H1 (cell line): ENCODE data around the gene ALK. TPM values are rescaled to one million over a fixed set of nuclear protein-coding genes. Genes with fewer than 3 reads are reported as not detected.

Experiments
- CTCF ChIA-PET: fragments of 300-600 bp; sonication (Branson Sonifier 250); formaldehyde crosslinking; loops from one replicate; lab custom pipeline; 2021; ENCODE audit not compliant: partially characterized antibody; lab: Charles Lee
- POLR2A ChIA-PET: fragments of 300-600 bp; sonication (Branson Sonifier 250); formaldehyde crosslinking; loops from one replicate; lab custom pipeline; 2021; ENCODE audit warnings: inconsistent platforms; ENCODE audit not compliant: partially characterized antibody; lab: Charles Lee
- DNase-seq, 2 experiments: peaks; one replicate each; pipeline versions ENCODE4 v3.0.0 to v3.0.0-alpha.2; 2010 to 2022; ENCODE audit warnings: low spot score in 2 of 2, low read depth in 1 of 2, mixed read lengths in 1 of 2
- FAIRE-seq: peaks from 2 replicates; lab custom pipeline; 2011; peaks lifted over from hg19 to GRCh38; lab: Jason Lieb, UNC
- H2AFZ ChIP-seq: 2 replicates; pipeline ENCODE4 v1.8.1; 2012; ENCODE audit warnings: low read length, inconsistent platforms
- H2AK5ac ChIP-seq: 2 replicates; pipeline ENCODE4 v1.6.1; 2013; ENCODE audit warnings: low read depth, low read length
- H2BK120ac ChIP-seq: replicated peaks from 2 replicates; pipeline ENCODE3; 2013; ENCODE audit warnings: low read depth, low read length, inconsistent platforms
- H2BK12ac ChIP-seq: 2 replicates; pipeline ENCODE4 v1.6.1; 2013; ENCODE audit warnings: low read depth, low read length
- H2BK15ac ChIP-seq: 2 replicates; pipeline ENCODE4 v1.6.1; 2013; ENCODE audit warnings: low read length
- H2BK20ac ChIP-seq: 2 replicates; pipeline ENCODE4 v1.6.1; 2013; ENCODE audit warnings: low read length
- H2BK5ac ChIP-seq: 2 replicates; pipeline ENCODE4 v1.6.1; 2013; ENCODE audit warnings: low read depth, low read length
- H3K14ac ChIP-seq: 2 replicates; pipeline ENCODE4 v1.6.1; 2013; ENCODE audit warnings: inconsistent platforms; ENCODE audit not compliant: insufficient read length
- H3K18ac ChIP-seq: 2 replicates; pipeline ENCODE4 v1.6.1; 2013; ENCODE audit warnings: low read length; ENCODE audit errors: extremely low read depth
- H3K23ac ChIP-seq: 2 replicates; pipeline ENCODE4 v1.6.1; 2013; ENCODE audit warnings: inconsistent platforms; ENCODE audit not compliant: insufficient read length
- H3K23me2 ChIP-seq: 2 replicates; pipeline ENCODE4 v1.6.1; 2013; ENCODE audit warnings: low read depth, low read length
- H3K27ac ChIP-seq: 2 replicates; pipeline ENCODE4 v1.6.1; 2011; ENCODE audit warnings: low read depth, low read length, inconsistent platforms
- H3K27me3 ChIP-seq, 4 experiments: replicated peaks in 1 of 4; 1 replicate in 1 of 4; 2 replicates in 3 of 4; pipeline versions ENCODE4 v1.6.1 to v1.8.1; 2011 to 2013; ENCODE audit warnings: low read length in 3 of 4, mild to moderate bottlenecking in 3 of 4, inconsistent platforms in 2 of 4, mixed read lengths in 2 of 4, moderate library complexity in 1 of 4; ENCODE audit not compliant: control insufficient read depth in 3 of 4, insufficient read depth in 3 of 4; ENCODE audit errors: extremely low read depth in 1 of 4
- H3K36me3 ChIP-seq, 4 experiments: 2 replicates each; pipeline versions ENCODE4 v1.6.1 to v1.8.1; 2011 to 2013; ENCODE audit warnings: mild to moderate bottlenecking in 4 of 4, low read length in 3 of 4, moderate library complexity in 2 of 4, control low read depth in 1 of 4, inconsistent platforms in 1 of 4; ENCODE audit not compliant: insufficient read depth in 4 of 4, control insufficient read depth in 2 of 4
- H3K4ac ChIP-seq: replicated peaks from 2 replicates; pipeline ENCODE3; 2013; ENCODE audit warnings: low read length, low read depth, mixed read lengths, inconsistent platforms; ENCODE audit not compliant: insufficient read length
- H3K4me1 ChIP-seq, 4 experiments: replicated peaks in 1 of 4; 1 replicate in 1 of 4; 2 replicates in 3 of 4; pipeline versions ENCODE4 v1.6.1 to v1.8.1; 2011 to 2013; ENCODE audit warnings: low read length in 3 of 4, inconsistent platforms in 2 of 4, mixed read lengths in 1 of 4; ENCODE audit not compliant: insufficient read depth in 4 of 4, control insufficient read depth in 3 of 4
- H3K4me2 ChIP-seq, 2 experiments: 2 replicates each; pipeline versions ENCODE4 v1.6.1 to v1.8.1; 2011 to 2013; ENCODE audit warnings: low read depth in 2 of 2, low read length in 2 of 2, control low read depth in 1 of 2, inconsistent platforms in 1 of 2, mild to moderate bottlenecking in 1 of 2; ENCODE audit not compliant: insufficient read depth in 1 of 2
- H3K4me3 ChIP-seq, 4 experiments: fragments of 200-600, 300-600 bp in 1 of 4; sonication (generic), shearing (Covaris generic), sonication (Bioruptor Twin) in 1 of 4; 2 replicates each; pipeline versions ENCODE4 v1.5.1 to v1.8.1; 2011 to 2016; ENCODE audit warnings: low read length in 4 of 4, low read depth in 3 of 4, control low read depth in 2 of 4, inconsistent platforms in 2 of 4, mild to moderate bottlenecking in 2 of 4, mixed read lengths in 1 of 4, moderate library complexity in 1 of 4; ENCODE audit not compliant: insufficient read depth in 2 of 4; ENCODE audit errors: extremely low read depth in 1 of 4
- H3K56ac ChIP-seq: replicated peaks from 2 replicates; pipeline ENCODE3; 2013; ENCODE audit warnings: low read depth, mild to moderate bottlenecking, mixed read lengths, low read length, inconsistent platforms; ENCODE audit not compliant: insufficient read length
- H3K79me1 ChIP-seq: 2 replicates; pipeline ENCODE4 v1.6.1; 2013; ENCODE audit warnings: low read depth, low read length, control low read depth
- H3K79me2 ChIP-seq, 2 experiments: 2 replicates each; pipeline versions ENCODE4 v1.6.1 to v1.8.1; 2012 to 2013; ENCODE audit warnings: low read length in 2 of 2, mild to moderate bottlenecking in 2 of 2, inconsistent platforms in 1 of 2; ENCODE audit not compliant: insufficient read depth in 2 of 2, control insufficient read depth in 1 of 2
- H3K9ac ChIP-seq, 4 experiments: replicated peaks in 1 of 4; 1 replicate in 1 of 4; 2 replicates in 3 of 4; pipeline versions ENCODE4 v1.6.1 to v1.8.1; 2011 to 2013; ENCODE audit warnings: low read depth in 3 of 4, low read length in 3 of 4, control low read depth in 2 of 4, mild to moderate bottlenecking in 2 of 4, moderate library complexity in 2 of 4, inconsistent platforms in 1 of 4; ENCODE audit errors: extremely low read depth in 1 of 4
- H3K9me3 ChIP-seq, 2 experiments: 2 replicates each; pipeline versions ENCODE4 v1.6.1 to v1.8.1; 2012 to 2013; ENCODE audit warnings: mild to moderate bottlenecking in 2 of 2, moderate library complexity in 2 of 2, control low read depth in 1 of 2, inconsistent platforms in 1 of 2, low read depth in 1 of 2, low read length in 1 of 2, mixed read lengths in 1 of 2; ENCODE audit not compliant: insufficient read depth in 2 of 2
- H4K20me1 ChIP-seq, 2 experiments: replicated peaks in 1 of 2; 2 replicates each; pipeline versions ENCODE3 to v1.8.1; 2011 to 2013; ENCODE audit warnings: inconsistent platforms in 2 of 2, low read length in 2 of 2, mild to moderate bottlenecking in 1 of 2; ENCODE audit not compliant: insufficient read depth in 2 of 2, control insufficient read depth in 1 of 2
- H4K5ac ChIP-seq: 2 replicates; pipeline ENCODE4 v1.6.1; 2013; ENCODE audit warnings: low read length, low read depth, mixed read lengths, inconsistent platforms; ENCODE audit not compliant: insufficient read length
- H4K8ac ChIP-seq: 2 replicates; pipeline ENCODE4 v1.8.0; 2013; ENCODE audit warnings: mild to moderate bottlenecking, moderate library complexity, low read length, inconsistent platforms; ENCODE audit not compliant: insufficient read depth; ENCODE audit errors: extremely low read depth
- H4K91ac ChIP-seq: replicated peaks from 2 replicates; pipeline ENCODE3; 2013; ENCODE audit warnings: low read length, mixed read lengths, inconsistent platforms; ENCODE audit not compliant: insufficient read length
- CBX5 ChIP-seq: fragments of 300-800, 300-1000 bp; sonication (generic); IDR thresholded peaks from 2 replicates; pipeline ENCODE4 v1.7.1; 2016; ENCODE audit warnings: antibody characterized with exemption, low read length, low read depth
- CTBP2 ChIP-seq: IDR thresholded peaks from 2 replicates; pipeline ENCODE4 v1.7.0; 2011; ENCODE audit warnings: borderline replicate concordance, mild to moderate bottlenecking, moderate library complexity, mixed read lengths, low read length; ENCODE audit not compliant: insufficient read depth, insufficient read length
- EZH2 ChIP-seq: fragments of 200-600 bp; sonication (generic); IDR thresholded peaks from 2 replicates; pipeline ENCODE4 v1.7.1; 2012; ENCODE audit warnings: low read depth, mild to moderate bottlenecking, moderate library complexity, low read length, inconsistent platforms; ENCODE audit not compliant: severe bottlenecking
- JUND ChIP-seq: IDR thresholded peaks from 2 replicates; pipeline ENCODE4 v1.6.1; 2011; ENCODE audit warnings: mild to moderate bottlenecking, improper control_type of control experiment, low read length
- KDM5A ChIP-seq: fragments of 200-600 bp; IDR thresholded peaks from 2 replicates; pipeline ENCODE4 v1.7.1; 2012; ENCODE audit warnings: mild to moderate bottlenecking, low read length, inconsistent platforms, mixed read lengths
- NRF1 ChIP-seq: IDR thresholded peaks from 2 replicates; pipeline ENCODE4 v1.6.1; 2011; ENCODE audit warnings: mild to moderate bottlenecking, low read depth, low read length, improper control_type of control experiment
- POLR2AphosphoS5 ChIP-seq: IDR thresholded peaks from 2 replicates; pipeline ENCODE4 v1.6.1; 2011; ENCODE audit warnings: low read depth, low read length
- RNF2 ChIP-seq: fragments of 200-900, 300-1000 bp; sonication (generic); IDR thresholded peaks from 2 replicates; pipeline ENCODE4 v1.7.1; 2016; ENCODE audit warnings: borderline replicate concordance, low read depth, mild to moderate bottlenecking, antibody characterized with exemption, low read length; ENCODE audit not compliant: poor library complexity, severe bottlenecking; ENCODE audit errors: missing control alignments
- SAP30 ChIP-seq: fragments of 300-600 bp; sonication (generic); IDR thresholded peaks from 2 replicates; pipeline ENCODE4 v1.7.1; 2012; ENCODE audit warnings: low read length, moderate library complexity, mild to moderate bottlenecking, inconsistent platforms; ENCODE audit not compliant: insufficient read depth, insufficient replicate concordance
- SIRT6 ChIP-seq: IDR thresholded peaks from one replicate; pipeline ENCODE4 v1.7.1; 2012; ENCODE audit warnings: low read length, inconsistent platforms
- SIX5 ChIP-seq: IDR thresholded peaks from 2 replicates; pipeline ENCODE4 v1.6.1; 2011; ENCODE audit warnings: mild to moderate bottlenecking, low read depth, low read length
- TAF7 ChIP-seq: optimal IDR thresholded peaks from 2 replicates; pipeline ENCODE3; 2011; ENCODE audit warnings: low read depth, mild to moderate bottlenecking, inconsistent platforms, low read length, moderate library complexity, borderline replicate concordance
- TCF12 ChIP-seq: IDR thresholded peaks from 2 replicates; pipeline ENCODE4 v1.6.1; 2011; ENCODE audit warnings: low read depth, mild to moderate bottlenecking, low read length
- USF2 ChIP-seq: IDR thresholded peaks from 2 replicates; pipeline ENCODE4 v1.6.1; 2011; ENCODE audit warnings: low read length, improper control_type of control experiment
- polyA plus RNA-seq, 7 experiments: library from polyadenylated mRNA; depleted of rRNA in 3 of 7; stranded (reverse) in 5 of 7; unstranded in 2 of 7; fragments of >200 nt in 5 of 7; fragments of 200-250 nt in 2 of 7; gene quantifications; 1 replicate in 5 of 7; 2 replicates in 1 of 7; 4 replicates in 1 of 7; pipeline versions ENCODE4 v1.2.1 to v1.2.3, GENCODE V29; 2011 to 2013; ENCODE audit warnings: missing spikeins in 2 of 7, mixed read lengths in 2 of 7
- total RNA-seq: library from RNA; stranded (reverse); fragmentation: NEBNext Ultra II Directional; extraction: Animal tissue kit (Norgen Biotek cat#: 25700); gene quantifications from 2 replicates; pipeline ENCODE4 v1.2.1, GENCODE V29; 2021

The ALK gene
- total and polyA plus RNA-seq, 2 of the 8 experiments (the other 6 are each of a cell fraction or from before 2014, with no cell fraction given): 0.02 to 0.09 TPM

GRCh38 chr2:29643196-29643595 is 278.2 kb downstream of the ALK start:
- Histone ChIP-seq H3K4me2 (no peak overlapping the region), H4K8ac (no peak overlapping the region), H3K23me2 (no peaks in the 10 kb centered on the region; the same call in 1 of the 2 replicates), H3K79me1 (no peaks in the 10 kb centered on the region), H2BK15ac (no peak overlapping the region), H3K27ac (no peak overlapping the region), H3K4me3 (no peak overlapping the region), H4K91ac (no peak overlapping the region), H3K27me3 (no peaks in the 10 kb centered on the region), H2BK20ac (no peak overlapping the region), H4K20me1 (no peaks in the 10 kb centered on the region), H4K5ac (no peak overlapping the region), H3K56ac (no peak overlapping the region), H2BK12ac (no peak overlapping the region), H2BK5ac (no peak overlapping the region), H2BK120ac (no peak overlapping the region), H2AFZ (no peak overlapping the region), H3K79me2 (no peaks in the 10 kb centered on the region), H3K9me3 (no peaks in the 10 kb centered on the region), H2AK5ac (no peak overlapping the region), H3K23ac (no peak overlapping the region), H3K9ac (no peak overlapping the region), H3K18ac (no peak overlapping the region), H3K4me1 (no peaks in the 10 kb centered on the region), H3K4ac (no peak overlapping the region), H3K14ac (no peak overlapping the region), H3K36me3 (no peaks in the 10 kb centered on the region)
- ChIA-PET CTCF (interaction anchor here (0.7 kb wide), 1 partner anchor 69 kb away, joined by 3 read pairs; no protein-coding TSS in a partner anchor), POLR2A (no interaction called here)
- DNase-seq (no peak), FAIRE-seq (no peak)
- no peak for TF ChIP-seq JUND
- TF ChIP-seq RNF2: no peak
- no peak for TF ChIP-seq TAF7
- TF ChIP-seq KDM5A: no peak
- TF ChIP-seq CTBP2: no peak
- TF ChIP-seq NRF1: no peak
- TF ChIP-seq CBX5: no peak
- TF ChIP-seq SAP30: no peak
- no peak for TF ChIP-seq USF2
- no peak for TF ChIP-seq SIX5
- TF ChIP-seq TCF12: no peak
- TF ChIP-seq SIRT6: no peak
- TF ChIP-seq POLR2AphosphoS5: no peak
- TF ChIP-seq EZH2: no peak
